ENCODE results near the gene NTN3. TPM values are rescaled to one million over a fixed set of nuclear protein-coding genes. Genes with fewer than 3 reads are reported as not detected.

The NTN3 gene
- total RNA-seq, 1 donor from 2014 or later: 17.9 TPM

DNA sequence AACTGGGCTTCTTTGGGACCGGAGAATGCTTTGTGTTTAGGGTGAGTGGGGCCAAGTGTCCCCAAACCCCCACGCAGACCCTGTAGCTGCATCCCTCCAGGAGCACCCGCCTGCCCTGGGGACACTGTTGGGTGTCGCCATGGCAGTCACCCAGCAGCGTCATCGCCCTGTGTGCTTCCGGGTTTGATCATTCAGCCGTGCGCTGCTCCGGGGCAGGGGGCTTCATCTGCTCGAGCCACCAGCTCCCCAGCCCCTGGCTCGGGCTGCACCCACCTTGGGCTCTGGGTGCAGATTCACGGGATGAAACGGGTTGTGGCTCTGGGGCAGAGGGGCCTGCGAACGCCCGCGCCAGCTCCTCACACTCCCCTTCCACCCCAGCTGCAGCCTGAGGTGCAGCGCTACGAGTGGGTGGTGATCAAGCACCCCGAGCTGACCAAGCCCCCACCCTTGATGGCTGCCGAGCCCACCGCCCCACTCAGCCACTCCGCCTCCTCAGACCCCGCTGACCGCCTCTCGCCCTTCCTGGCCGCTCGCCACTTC lies 28.9 kb downstream of the NTN3 start:
- no peak overlapping the region for H3K27ac Mint-ChIP-seq
- DNase-seq (ENCODE audit: low spot score in 2 of 2, unreplicated experiment in 2 of 2): no peak
- H3K36me3 Mint-ChIP-seq: peaks cover 5% of the 10 kb centered on the region
- no peaks in the 10 kb centered on the region for H3K9me3 Mint-ChIP-seq
- peaks cover 18% of the 10 kb centered on the region for H3K4me1 Mint-ChIP-seq
- TF ChIP-seq, protein P1, sequence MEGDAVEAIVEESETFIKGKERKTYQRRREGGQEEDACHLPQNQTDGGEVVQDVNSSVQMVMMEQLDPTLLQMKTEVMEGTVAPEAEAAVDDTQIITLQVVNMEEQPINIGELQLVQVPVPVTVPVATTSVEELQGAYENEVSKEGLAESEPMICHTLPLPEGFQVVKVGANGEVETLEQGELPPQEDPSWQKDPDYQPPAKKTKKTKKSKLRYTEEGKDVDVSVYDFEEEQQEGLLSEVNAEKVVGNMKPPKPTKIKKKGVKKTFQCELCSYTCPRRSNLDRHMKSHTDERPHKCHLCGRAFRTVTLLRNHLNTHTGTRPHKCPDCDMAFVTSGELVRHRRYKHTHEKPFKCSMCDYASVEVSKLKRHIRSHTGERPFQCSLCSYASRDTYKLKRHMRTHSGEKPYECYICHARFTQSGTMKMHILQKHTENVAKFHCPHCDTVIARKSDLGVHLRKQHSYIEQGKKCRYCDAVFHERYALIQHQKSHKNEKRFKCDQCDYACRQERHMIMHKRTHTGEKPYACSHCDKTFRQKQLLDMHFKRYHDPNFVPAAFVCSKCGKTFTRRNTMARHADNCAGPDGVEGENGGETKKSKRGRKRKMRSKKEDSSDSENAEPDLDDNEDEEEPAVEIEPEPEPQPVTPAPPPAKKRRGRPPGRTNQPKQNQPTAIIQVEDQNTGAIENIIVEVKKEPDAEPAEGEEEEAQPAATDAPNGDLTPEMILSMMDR (IDR thresholded peaks at IDR 0.05; ENCODE audit: unreplicated experiment): no peak
- H3K27me3 Mint-ChIP-seq (ENCODE audit: low read depth): no peaks in the 10 kb centered on the region
- H3K4me3 Mint-ChIP-seq: no peak overlapping the region

DNA sequence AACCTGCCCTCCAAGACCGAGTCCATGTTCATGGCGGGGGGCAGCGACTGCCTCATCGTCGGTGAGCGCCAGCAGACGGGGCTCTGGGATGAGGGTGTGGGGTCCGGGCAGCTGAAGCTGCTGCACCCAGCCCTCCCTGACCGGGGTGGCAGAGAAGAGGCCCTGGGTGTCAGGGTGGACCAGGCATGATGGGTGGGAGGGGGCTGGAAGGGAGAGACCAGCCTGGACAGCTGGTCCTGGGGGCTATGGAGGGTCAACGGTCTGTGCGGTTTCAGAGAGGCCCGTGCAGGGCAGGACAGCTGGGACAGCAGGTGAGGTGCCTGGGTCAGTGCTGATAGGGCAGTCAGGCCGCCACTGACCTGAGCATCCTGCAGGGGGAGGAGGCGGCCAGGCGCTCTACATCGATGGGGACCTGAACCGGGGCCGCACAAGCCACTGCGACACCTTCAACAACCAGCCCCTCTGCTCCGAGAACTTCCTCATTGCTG lies 29.4 kb downstream of the NTN3 start:
- Mint-ChIP-seq H3K27me3 (ENCODE audit: low read depth) (no peaks in the 10 kb centered on the region), H3K27ac (no peak overlapping the region), H3K9me3 (no peaks in the 10 kb centered on the region), H3K4me3 (no peak overlapping the region), H3K4me1 (peaks cover 18% of the 10 kb centered on the region), H3K36me3 (peaks cover 5% of the 10 kb centered on the region)
- DNase-seq (ENCODE audit: low spot score in 2 of 2, unreplicated experiment in 2 of 2): no peak
- TF ChIP-seq, protein P1 (IDR thresholded peaks at IDR 0.05; ENCODE audit: unreplicated experiment): no peak

DNA sequence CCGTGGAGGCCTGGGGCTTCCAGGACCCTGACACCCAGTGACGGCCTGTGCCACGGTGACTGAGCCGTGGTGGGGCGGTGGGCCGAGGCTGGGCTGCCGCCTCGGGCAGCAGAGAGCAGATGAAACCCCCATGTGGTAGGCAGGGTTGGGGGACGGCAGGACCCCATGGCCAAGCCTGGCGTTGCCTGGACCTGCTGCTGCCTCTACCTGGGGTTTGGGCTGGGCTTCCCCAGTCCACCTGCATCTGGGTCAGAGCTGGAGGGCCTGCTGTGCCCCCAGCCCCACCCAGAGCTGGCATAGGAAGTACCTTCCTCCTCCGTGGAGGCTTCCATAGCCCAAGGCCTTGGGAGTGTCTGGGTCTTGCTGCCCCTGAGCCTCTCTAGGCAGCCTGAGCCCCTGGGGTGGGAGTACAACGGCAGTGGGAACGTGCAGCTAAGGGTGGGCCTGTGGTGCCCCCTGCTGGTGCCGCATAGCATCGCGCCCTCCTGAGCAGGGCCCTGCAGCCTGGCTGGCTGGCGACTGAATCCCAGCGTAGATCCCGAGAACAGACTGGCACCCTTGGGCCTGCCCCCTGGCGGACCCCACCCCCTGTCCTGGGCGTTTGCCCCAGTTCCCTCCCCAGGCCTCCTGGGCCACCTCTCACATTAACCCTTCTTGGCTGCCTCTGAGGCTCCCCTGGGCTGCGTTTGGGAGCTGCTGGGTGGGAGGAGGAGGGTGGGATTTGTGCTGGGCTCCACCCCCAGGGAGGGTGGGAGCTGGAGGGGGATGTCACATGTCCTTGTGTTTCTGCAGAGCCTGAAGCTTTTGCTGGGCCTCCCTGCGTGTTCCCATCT lies 30.0 kb downstream of the NTN3 start:
- H3K4me3 Mint-ChIP-seq: peak overlapping the region; percentile 61
- no peaks in the 10 kb centered on the region for H3K9me3 Mint-ChIP-seq
- peaks cover 18% of the 10 kb centered on the region for H3K4me1 Mint-ChIP-seq
- DNase-seq (ENCODE audit: low spot score in 2 of 2, unreplicated experiment in 2 of 2): peak; percentile 78 to 97
- peak overlapping the region; percentile 71 for H3K27ac Mint-ChIP-seq
- no peaks in the 10 kb centered on the region for H3K27me3 Mint-ChIP-seq (ENCODE audit: low read depth)
- peaks cover 5% of the 10 kb centered on the region for H3K36me3 Mint-ChIP-seq
- TF ChIP-seq, protein P1 (IDR thresholded peaks at IDR 0.05; ENCODE audit: unreplicated experiment): peak; percentile 98

DNA sequence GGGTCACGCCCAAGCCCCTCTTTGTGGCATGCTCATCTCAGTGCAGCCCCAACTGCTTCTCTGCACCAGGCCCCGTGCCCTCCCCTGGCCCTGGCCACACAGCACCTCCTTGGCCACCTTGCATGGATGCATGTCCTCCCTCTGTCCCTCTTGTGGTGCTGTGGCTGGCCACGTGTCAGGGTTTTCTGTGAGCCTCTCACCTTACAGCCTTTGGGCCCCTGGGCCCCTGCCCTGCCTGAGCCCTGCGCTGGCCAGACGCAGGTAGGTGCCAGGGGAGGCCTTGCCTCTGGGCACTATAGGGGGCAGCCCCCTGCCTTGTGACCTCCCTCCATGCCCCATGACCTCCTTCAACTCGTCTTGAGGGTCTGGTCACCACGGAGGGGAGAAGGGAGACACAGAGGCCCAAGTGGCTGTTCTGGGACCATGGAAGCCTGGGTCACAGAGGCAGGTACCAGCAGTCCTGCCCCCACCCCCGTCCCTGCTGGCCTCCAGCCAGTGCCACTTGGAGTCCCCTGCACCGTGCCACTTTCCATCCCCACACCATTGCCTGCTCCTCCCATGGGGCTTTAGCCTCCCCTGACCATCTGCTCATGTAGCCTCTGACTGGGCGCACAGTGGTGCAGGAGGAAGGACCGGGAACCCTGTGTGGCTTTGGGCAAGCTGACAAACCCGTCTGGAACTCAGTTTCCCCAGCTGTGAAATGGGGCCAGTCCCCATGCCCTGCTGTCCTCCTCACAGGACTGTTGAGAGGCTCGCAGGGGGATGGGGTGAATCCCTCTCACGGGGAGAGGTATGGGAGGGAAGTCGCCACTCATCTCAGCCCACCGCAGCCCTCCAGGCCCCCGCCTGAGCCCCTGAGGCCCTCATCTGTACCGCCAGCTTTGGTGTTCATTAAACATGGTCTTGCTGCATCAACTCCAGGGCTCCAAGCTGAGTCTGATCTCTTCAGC lies 31.1 kb downstream of the NTN3 start:
- Mint-ChIP-seq H3K27me3 (ENCODE audit: low read depth) (no peaks in the 10 kb centered on the region), H3K4me3 (peak overlapping the region; percentile 61), H3K27ac (peak overlapping the region; percentile 98), H3K4me1 (peaks cover 18% of the 10 kb centered on the region), H3K36me3 (peaks cover 5% of the 10 kb centered on the region), H3K9me3 (no peaks in the 10 kb centered on the region)
- DNase-seq (ENCODE audit: low spot score in 2 of 2, unreplicated experiment in 2 of 2): no peak
- TF ChIP-seq, protein P1 (IDR thresholded peaks at IDR 0.05; ENCODE audit: unreplicated experiment): no peak

DNA sequence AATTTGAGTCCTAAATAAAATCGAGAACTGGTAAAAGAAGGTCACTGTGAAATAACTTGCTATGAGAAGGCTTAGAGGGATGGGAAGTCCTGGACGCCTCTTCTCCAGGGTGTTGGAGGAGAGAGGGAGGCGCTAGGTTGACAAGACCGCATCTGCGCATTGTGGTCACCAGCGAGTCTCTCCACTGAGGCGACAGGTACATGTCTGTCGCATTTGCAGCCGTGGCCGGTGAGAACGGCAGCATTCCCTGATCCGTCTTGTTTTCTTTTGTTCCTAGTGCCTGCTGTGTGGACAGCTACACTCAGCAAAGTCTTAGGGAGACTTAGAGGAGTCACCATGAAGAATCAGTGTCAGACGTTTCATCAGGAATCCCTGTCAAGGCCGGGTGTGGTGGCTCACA lies 34.6 kb downstream of the NTN3 start:
- no peak overlapping the region for H3K4me3 Mint-ChIP-seq
- TF ChIP-seq, protein P1 (IDR thresholded peaks at IDR 0.05; ENCODE audit: unreplicated experiment): no peak
- H3K9me3 Mint-ChIP-seq: no peaks in the 10 kb centered on the region
- peaks cover 20% of the 10 kb centered on the region for H3K4me1 Mint-ChIP-seq
- H3K36me3 Mint-ChIP-seq: no peaks in the 10 kb centered on the region
- DNase-seq (ENCODE audit: low spot score in 2 of 2, unreplicated experiment in 2 of 2): no peak
- no peaks in the 10 kb centered on the region for H3K27me3 Mint-ChIP-seq (ENCODE audit: low read depth)
- no peak overlapping the region for H3K27ac Mint-ChIP-seq
